ENCODE data around the gene TRIB2. TPM values are rescaled to one million over a fixed set of nuclear protein-coding genes. Genes with fewer than 3 reads are reported as not detected.

The TRIB2 gene
- total and polyA plus RNA-seq, 9 of the 15 experiments (the other 6 are each of a cell fraction or from before 2014, with no cell fraction given), result 9.0 to 39.0 (median 26.3) TPM

- TF ChIP-seq ZBTB40 (IDR thresholded peaks at IDR 0.05) (no peak), ZBTB40 (CRISPR knock-in tag; IDR thresholded peaks at IDR 0.05) (no peak), ZHX1 (conservative IDR thresholded peaks at IDR 0.05; ENCODE audit: low read length) (no peak), MNT (conservative IDR thresholded peaks at IDR 0.05) (no peak), FOXM1 (IDR thresholded peaks at IDR 0.05; ENCODE audit: low read depth) (peak; percentile 16; the same call in 1 of the 2 replicates), FOXM1 (CRISPR knock-in tag; IDR thresholded peaks at IDR 0.05; ENCODE audit: low read depth) (no peak), MCM2 (IDR thresholded peaks at IDR 0.05; ENCODE audit: low read depth) (no peak), CAMTA2 (CRISPR knock-in tag; conservative IDR thresholded peaks at IDR 0.05) (no peak), HINFP (tag; conservative IDR thresholded peaks at IDR 0.05; ENCODE audit: low read depth) (no peak), RBM22 (IDR thresholded peaks at IDR 0.05; ENCODE audit: low read depth, low read length, poor library complexity, severe bottlenecking) (no peak), SMARCE1 (IDR thresholded peaks at IDR 0.05) (peak; percentile 58; the same call in 1 of the 2 replicates), RBM39 (optimal IDR thresholded peaks at IDR 0.05; ENCODE audit: low read depth, low read length) (no peak)
These were observed 21.6 kb upstream of the TRIB2 start (continued) for GRCh38 chr2:12694990-12695774.
